ENCODE data around the gene SH2D5. TPM values are rescaled to one million over a fixed set of nuclear protein-coding genes. Genes with fewer than 3 reads are reported as not detected.
A peak's percentile ranks its signal among the peaks of the same experiment; 100 is the strongest.
"Not testable (repeated sequence)": the region's sequence is repeated elsewhere in the genome, so short reads cannot be mapped to it uniquely, and the experiment has no call there.

SH2D5 gene
- total RNA-seq, 1 donor from 2014 or later, result 3.2 TPM

DNA sequence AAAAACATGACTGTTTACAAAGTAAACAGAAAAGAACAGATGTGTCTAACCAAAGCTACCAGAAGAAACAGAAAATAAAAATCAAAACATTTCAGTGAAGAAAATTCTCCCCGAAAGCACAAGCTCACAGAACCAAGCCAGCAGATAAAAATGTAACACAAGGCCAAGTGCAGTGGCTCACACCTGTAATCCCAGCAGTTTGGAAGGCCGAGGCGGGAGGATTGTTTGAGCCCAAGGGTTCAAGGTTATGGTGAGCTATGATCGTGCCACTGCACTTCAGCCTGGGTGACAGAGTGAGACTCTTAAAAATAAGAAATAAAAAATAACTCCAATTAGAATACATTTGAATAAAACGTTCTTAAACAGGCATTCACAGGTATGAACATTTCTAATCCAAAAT is 52.2 kb downstream of the SH2D5 start:
- Mint-ChIP-seq H3K4me3 (no peak overlapping the region), H3K36me3 (ENCODE audit: low read depth) (no peaks in the 10 kb centered on the region), H3K27ac (ENCODE audit: unreplicated experiment) (no peak overlapping the region), H3K4me1 (no peaks in the 10 kb centered on the region), H3K27me3 (ENCODE audit: low read depth) (no peaks in the 10 kb centered on the region), H3K9me3 (no peaks in the 10 kb centered on the region)
- DNase-seq (ENCODE audit: low read depth, low spot score), result no peak
- TF ChIP-seq, protein P1, sequence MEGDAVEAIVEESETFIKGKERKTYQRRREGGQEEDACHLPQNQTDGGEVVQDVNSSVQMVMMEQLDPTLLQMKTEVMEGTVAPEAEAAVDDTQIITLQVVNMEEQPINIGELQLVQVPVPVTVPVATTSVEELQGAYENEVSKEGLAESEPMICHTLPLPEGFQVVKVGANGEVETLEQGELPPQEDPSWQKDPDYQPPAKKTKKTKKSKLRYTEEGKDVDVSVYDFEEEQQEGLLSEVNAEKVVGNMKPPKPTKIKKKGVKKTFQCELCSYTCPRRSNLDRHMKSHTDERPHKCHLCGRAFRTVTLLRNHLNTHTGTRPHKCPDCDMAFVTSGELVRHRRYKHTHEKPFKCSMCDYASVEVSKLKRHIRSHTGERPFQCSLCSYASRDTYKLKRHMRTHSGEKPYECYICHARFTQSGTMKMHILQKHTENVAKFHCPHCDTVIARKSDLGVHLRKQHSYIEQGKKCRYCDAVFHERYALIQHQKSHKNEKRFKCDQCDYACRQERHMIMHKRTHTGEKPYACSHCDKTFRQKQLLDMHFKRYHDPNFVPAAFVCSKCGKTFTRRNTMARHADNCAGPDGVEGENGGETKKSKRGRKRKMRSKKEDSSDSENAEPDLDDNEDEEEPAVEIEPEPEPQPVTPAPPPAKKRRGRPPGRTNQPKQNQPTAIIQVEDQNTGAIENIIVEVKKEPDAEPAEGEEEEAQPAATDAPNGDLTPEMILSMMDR (conservative IDR thresholded peaks at IDR 0.05), result no peak

DNA sequence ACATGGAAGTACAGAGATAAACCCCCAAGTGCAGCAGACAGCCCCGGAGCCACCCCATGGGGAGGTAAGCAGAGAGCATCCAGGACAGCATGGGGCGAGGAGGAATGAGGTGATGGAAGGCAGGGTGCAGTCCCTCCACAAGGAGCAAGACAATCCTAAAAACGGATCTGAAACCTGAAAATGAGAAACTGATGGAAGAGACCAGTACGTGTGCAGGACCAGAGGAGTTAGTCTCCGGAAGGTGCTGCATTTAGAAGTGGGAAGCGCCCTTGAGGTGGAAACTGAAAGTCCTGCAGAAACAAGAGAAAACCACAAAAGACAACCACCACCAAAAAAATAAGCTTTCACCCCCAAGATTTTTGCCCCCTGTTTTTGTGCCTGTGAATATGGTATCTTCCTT is 53.9 kb downstream of the SH2D5 start:
- DNase-seq (ENCODE audit: low read depth, low spot score), result no peak
- TF ChIP-seq, protein P1 (conservative IDR thresholded peaks at IDR 0.05), result no peak
- Mint-ChIP-seq H3K27ac (ENCODE audit: unreplicated experiment) (no peak overlapping the region), H3K27me3 (ENCODE audit: low read depth) (no peaks in the 10 kb centered on the region), H3K36me3 (ENCODE audit: low read depth) (no peaks in the 10 kb centered on the region), H3K4me3 (no peak overlapping the region), H3K9me3 (no peaks in the 10 kb centered on the region), H3K4me1 (no peaks in the 10 kb centered on the region)

DNA sequence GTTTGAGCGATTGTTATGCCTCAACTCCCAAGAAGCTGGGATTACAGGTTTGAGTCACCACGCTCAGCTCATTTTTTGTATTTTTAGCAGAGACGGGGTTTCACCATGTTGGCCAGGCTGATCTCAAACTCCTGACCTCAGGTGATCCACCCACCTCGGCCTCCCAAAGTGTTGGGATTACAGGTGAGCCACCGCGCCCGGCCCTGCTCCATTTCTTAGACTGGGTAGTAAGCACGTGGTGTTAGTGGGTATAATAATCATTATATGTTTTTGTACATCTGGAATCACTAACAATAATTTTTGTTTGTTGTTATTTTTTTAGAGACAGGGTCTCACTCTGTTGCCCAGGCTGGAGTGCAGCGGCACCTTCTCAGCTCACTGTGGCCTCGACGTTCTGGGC is 58.9 kb downstream of the SH2D5 start:
- H3K9me3 Mint-ChIP-seq, result not testable (repeated sequence)

DNA sequence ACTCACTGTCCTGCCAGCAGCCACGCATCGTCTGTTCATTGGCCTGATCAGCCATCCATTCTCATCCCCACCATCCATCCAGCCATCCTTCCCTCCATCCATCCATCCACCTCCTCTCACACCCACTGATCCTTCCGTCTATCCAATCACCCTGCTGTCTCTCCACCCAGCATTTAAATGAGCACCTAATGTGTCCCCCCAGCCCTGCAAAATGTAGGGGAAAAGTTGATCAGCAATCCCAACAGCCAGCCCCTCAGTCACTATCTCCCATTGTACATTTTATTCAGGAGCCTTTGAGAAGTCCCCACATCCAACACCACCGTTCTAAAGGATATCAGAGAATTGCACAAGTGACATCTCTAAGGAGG is 60.3 kb downstream of the SH2D5 start:
- no peaks in the 10 kb centered on the region for H3K27me3 Mint-ChIP-seq (ENCODE audit: low read depth)
- H3K4me3 Mint-ChIP-seq, result no peak overlapping the region
- TF ChIP-seq, protein P1 (conservative IDR thresholded peaks at IDR 0.05), result no peak
- H3K9me3 Mint-ChIP-seq, result no peaks in the 10 kb centered on the region
- no peak for DNase-seq (ENCODE audit: low read depth, low spot score)
- peak overlapping the region; percentile 94 for H3K27ac Mint-ChIP-seq (ENCODE audit: unreplicated experiment)
- H3K4me1 Mint-ChIP-seq, result no peaks in the 10 kb centered on the region
- H3K36me3 Mint-ChIP-seq (ENCODE audit: low read depth), result no peaks in the 10 kb centered on the region

More for the DNA sequence above, 58.9 kb downstream of the SH2D5 start:
- H3K4me3 Mint-ChIP-seq; H3K27me3 Mint-ChIP-seq (ENCODE audit: low read depth); H3K36me3 Mint-ChIP-seq (ENCODE audit: low read depth); DNase-seq (ENCODE audit: low read depth, low spot score); H3K4me1 Mint-ChIP-seq; H3K27ac Mint-ChIP-seq (ENCODE audit: unreplicated experiment): not testable (repeated sequence)

DNA sequence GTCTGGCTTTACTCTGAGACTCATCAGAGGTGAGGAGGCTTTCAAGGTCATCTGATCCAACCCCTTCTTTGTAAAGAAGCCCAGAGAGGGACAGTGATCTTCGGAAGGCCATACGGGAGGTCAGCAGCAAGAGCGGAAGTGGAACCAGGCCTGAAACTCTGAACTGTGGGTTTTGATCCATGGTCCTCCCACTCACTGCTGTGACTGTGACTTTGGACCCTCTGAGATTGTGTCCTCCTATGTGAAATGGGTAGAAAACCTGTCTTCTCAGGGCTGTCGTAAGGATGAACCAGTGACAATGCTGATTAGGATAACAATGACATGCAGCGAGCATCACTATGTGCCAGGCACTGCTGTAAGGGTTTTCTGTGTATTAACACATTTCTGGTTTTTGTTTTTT is 61.6 kb downstream of the SH2D5 start:
- Mint-ChIP-seq H3K27me3 (ENCODE audit: low read depth) (no peaks in the 10 kb centered on the region), H3K4me1 (no peaks in the 10 kb centered on the region), H3K27ac (ENCODE audit: unreplicated experiment) (no peak overlapping the region), H3K36me3 (ENCODE audit: low read depth) (no peaks in the 10 kb centered on the region), H3K4me3 (no peak overlapping the region), H3K9me3 (no peaks in the 10 kb centered on the region)
- no peak for DNase-seq (ENCODE audit: low read depth, low spot score)
- TF ChIP-seq, protein P1 (conservative IDR thresholded peaks at IDR 0.05), result no peak

Other genes with a start within 250 kb of the SH2D5 start
- gene CAMK2N1, start 246.5 kb downstream of the SH2D5 start, total RNA-seq, result 31.4 and 34.7 TPM in 2 replicates
- gene MUL1, start 224.6 kb downstream of the SH2D5 start, total RNA-seq, result 26.5 and 27.6 TPM in 2 replicates
- 0.59 and 0.75 TPM in 2 replicates for gene FAM43B, start 180.1 kb downstream of the SH2D5 start, total RNA-seq
- gene CDA, start 143.6 kb downstream of the SH2D5 start, total RNA-seq, result not detected in 2 replicates
- gene PINK1, start 99.2 kb downstream of the SH2D5 start, total RNA-seq, result 14.0 and 16.5 TPM in 2 replicates
- gene DDOST, start 71.3 kb downstream of the SH2D5 start, total RNA-seq, result 175 and 179 TPM in 2 replicates
- gene KIF17, start 14.7 kb downstream of the SH2D5 start, total RNA-seq, result 1.1 and 1.6 TPM in 2 replicates
- 302 and 303 TPM in 2 replicates for gene HP1BP3, start 54.6 kb upstream of the SH2D5 start, total RNA-seq